ENCODE measurements around the gene ACSM6. TPM values are rescaled to one million over a fixed set of nuclear protein-coding genes. Genes with fewer than 3 reads are reported as not detected.
"Not testable (repeated sequence)": the region's sequence is repeated elsewhere in the genome, so short reads cannot be mapped to it uniquely, and the experiment has no call there.

ACSM6 gene, protein sequence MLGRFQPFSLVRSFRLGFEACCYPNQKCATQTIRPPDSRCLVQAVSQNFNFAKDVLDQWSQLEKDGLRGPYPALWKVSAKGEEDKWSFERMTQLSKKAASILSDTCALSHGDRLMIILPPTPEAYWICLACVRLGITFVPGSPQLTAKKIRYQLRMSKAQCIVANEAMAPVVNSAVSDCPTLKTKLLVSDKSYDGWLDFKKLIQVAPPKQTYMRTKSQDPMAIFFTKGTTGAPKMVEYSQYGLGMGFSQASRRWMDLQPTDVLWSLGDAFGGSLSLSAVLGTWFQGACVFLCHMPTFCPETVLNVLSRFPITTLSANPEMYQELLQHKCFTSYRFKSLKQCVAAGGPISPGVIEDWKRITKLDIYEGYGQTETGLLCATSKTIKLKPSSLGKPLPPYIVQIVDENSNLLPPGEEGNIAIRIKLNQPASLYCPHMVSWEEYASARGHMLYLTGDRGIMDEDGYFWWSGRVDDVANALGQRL
- not detected for total RNA-seq
- long read RNA-seq, partial matches to known transcripts: 0 of 11 reads
- long read RNA-seq, other reads (novel, unspliced or antisense): 11 of 11 reads

GRCh38 chr10:95193944-95194343 is at the start of gene ACSM6:
Gene ACSM6 (plus strand): TSS chr10:95194238. CDS start chr10:95194486, 248 bp downstream.
- DNase-seq (ENCODE audit: low spot score): no peak

DNA sequence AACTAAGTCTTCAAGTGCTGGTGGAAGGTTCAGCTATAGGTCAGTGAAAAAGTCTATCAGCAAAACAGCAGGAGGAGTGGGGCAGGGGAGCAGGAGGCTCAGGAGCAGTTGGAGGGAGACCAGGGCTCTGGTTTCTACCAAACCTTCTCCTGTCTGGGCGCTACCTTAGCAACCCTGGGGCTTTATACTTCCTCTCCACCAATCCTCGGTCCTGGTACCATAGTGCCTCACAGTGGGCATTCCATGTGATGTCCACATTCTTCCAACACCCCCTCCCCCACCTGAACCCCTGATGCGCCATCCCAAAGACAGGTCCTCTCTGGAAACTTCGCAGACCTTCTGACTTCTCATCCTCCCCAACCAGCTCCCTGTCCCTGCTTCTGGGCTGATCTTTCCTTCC is 25.3 kb upstream of the ACSM6 start:
- DNase-seq (ENCODE audit: low spot score): no peak

GRCh38 chr10:95169522-95169921 is 24.5 kb upstream of the ACSM6 start:
- no peak for DNase-seq (ENCODE audit: low spot score)

DNA sequence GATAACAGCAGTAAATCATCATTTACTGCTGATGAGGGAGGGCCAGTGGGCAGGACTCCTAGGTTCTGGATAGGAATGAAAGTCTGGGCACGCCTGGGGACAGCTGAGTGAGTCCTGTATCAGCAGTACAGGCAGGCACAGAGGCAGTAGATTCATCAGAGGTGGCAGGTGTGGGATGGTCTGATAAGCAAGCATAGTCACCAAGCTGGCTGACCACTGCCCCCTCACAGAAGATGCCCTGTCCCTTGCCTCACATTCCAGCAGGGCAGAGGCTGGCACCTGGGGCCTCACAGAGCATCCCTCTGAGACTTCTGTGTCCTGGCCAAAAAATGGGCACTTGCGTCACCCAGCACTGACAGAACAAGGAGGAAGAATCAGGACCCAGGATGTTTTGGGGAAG is 23.2 kb upstream of the ACSM6 start:
- DNase-seq (ENCODE audit: low spot score): no peak

- DNase-seq (ENCODE audit: low spot score): no peak
Measured at GRCh38 chr10:95171336-95171735, 22.7 kb upstream of the ACSM6 start.

GRCh38 chr10:95172851-95173250 is 21.2 kb upstream of the ACSM6 start:
- DNase-seq (ENCODE audit: low spot score): no peak

DNA sequence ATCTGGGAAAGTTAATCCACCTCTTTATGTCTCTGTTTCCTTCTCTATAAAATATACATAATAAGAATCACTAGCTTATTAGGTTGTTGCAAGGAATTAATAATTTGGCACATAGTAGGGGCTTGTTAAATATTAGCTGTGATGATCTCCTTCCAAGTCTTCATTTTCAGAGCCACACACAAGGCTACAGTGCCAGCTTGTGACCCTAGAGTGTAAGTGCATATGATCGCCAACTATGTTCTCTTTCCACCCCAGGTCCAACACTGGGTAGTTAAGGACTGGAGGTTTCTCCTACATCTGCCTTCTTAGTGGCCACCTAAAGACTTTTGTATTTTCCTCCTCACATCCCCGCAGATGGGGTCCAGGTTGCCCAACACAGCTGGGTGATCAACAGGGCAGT is 17.9 kb upstream of the ACSM6 start:
- no peak for DNase-seq (ENCODE audit: low spot score)

DNA sequence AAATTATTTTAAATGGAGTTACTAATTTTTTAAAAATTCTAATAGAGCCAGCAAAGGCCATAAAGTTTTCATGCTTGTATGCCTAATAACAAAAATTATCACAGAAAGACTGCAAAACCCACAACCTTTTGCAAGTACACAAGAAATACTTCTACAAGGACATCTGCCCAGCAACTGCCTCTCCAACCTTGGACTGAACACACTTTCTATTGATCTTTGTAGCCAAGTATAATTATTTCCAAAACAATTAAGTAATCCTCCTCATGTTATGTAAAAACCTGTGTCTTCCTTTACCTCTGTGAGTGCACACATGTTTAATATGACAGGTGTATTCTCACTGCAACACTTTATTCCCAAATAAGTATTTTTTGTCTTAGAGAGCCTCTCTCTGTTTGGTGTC is 16.6 kb upstream of the ACSM6 start:
- no peak for DNase-seq (ENCODE audit: low spot score)

DNA sequence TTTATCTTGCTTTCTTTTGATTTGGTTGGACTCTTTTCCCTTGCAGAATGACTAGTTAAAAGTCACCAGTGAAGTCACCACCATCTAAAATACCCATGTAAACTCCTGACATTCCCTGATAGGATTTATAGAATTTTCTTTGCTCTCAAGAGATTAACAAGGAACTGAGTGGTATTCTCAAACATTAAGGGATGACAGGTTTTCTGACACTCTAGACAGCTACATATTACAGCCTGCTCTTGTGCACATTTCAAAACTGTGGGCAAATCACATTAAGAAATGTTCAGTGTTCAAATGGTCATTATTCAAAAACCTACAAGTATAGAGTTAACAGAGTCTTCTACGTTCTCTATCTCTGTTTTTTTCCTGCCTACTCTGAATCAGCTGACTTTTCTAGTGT is 15.8 kb upstream of the ACSM6 start:
- no peak for DNase-seq (ENCODE audit: low spot score)

- DNase-seq (ENCODE audit: low spot score): no peak
Measured at GRCh38 chr10:95178797-95179196, 15.2 kb upstream of the ACSM6 start.

DNA sequence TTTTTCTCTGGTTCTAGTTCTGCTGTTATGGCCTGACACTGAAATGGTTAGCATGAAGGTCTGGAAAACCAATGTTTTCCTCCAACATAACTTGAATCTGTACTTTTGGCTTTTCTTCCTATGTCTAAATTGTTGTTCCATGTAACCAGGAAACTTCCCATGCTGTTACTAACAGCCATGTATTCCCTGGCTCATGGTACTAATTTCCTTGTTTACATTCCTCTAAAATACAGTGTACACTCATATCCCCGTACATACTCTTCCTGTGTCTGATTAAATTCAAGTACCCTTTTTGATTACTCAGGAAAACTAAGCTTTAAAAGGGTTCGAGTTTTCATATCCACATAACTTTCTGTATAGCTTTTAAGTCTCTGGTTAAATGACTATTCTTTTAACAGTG is 12.3 kb upstream of the ACSM6 start:
- no peak for DNase-seq (ENCODE audit: low spot score)

DNA sequence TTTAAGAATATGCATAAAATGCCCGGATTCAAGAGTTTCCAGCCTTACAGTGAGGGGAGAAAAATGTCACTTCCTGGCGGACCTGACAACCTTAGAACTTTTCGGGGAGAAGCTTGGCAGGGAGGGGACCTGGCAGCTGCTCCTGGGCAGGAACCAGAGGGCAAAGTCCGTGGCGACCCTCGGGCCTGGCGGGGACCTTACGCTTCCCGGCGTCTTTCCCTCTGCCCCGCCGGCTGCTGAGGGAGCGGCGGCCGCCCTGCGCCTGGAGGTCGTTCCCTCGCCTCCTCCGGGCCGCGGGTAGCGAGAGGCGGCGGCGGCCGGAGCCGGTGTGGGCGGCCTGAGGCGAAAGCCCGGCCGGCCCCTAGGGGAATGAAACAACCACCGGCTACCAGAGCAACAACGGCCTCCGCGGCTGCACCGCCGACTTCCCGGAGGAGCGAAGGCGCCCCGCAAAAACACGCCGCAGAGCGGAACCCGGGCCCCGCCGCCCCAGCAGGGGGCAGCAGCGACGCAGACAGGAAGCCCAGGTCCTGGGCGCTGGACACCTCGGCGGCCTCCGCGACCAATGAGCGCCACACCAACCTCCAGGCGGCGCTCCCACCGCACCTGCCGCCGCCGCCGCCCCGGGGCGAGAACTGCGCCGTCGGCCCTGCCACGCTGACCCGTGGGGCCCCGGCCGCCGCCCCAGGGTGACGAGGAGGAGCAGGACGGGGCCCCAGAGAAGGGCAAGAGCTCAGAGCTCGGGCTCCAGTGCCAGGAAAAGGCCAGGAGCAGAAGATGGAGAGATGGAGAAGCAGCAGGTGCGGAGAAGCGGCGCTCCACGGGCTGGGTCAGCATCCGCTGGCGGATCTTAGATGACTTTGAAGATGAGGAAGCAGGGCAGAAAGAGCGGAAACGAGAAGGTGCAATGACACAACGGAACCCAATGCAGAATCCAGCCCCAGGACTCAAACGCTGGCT is 10.5 kb upstream of the ACSM6 start:
- DNase-seq (ENCODE audit: low spot score): peak; percentile 96

GRCh38 chr10:95187617-95188016 is 6.4 kb upstream of the ACSM6 start:
- no peak for DNase-seq (ENCODE audit: low spot score)

DNA sequence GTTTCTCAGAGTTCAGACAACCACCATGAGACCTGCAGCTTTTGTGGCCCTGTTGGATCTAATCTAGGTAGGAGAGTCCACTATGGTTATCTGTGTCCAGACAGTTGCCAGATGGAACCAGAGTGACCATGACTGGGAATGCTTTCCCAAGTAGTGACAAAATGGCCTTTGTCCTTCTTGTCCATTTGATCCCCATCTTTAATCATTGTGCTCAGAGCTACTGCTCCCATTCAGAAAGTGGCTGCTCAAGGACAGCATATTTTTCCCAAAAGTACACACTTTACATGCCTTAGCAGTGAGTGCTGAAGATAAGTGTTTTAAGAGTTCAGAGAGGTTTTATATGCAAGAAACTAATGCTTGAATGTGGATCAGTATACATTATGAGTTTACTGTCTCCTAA is 5.4 kb upstream of the ACSM6 start:
- DNase-seq (ENCODE audit: low spot score): no peak

DNA sequence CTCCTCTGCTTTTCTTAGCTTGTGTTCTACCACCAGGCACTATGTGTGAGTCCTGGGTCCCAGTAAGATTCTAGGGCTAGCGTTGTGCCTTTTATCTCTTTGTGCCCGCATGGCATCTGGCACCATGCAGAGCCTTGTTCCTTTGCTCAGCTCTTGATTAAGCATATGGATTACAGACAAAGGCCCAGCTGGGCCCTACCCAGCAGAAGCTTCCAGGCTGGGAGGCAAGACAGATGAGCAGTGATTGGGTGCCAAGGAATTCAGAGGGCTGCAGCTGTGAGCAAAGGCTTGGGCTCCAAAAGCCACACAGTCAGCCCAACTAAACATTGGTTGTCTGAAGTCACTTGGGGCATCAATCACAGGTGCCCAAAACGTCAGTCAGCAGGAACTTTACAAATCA is 2.0 kb downstream of the ACSM6 start:
- DNase-seq (ENCODE audit: low spot score): no peak

- no peak for DNase-seq (ENCODE audit: low spot score)
Measured at GRCh38 chr10:95201736-95202135, 7.7 kb downstream of the ACSM6 start.

DNA sequence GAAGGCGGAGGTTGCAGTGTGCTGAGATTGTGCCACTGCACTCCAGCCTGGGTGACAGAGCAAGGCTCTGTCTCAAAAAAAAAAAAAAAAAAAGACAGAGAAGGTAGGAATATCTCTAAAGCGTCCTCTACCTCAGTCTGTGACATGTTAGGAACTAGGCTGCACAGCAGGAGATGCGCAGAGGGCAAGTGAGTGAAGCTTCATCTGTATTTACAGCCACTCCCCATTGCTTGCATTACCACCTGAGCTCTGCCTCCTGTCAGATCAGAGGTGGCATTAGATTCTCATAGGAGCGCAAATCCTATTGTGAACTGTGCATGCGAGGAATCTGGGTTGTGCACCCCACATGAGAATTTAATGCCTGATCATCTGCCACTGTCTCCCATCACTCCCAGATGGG is 8.8 kb downstream of the ACSM6 start:
- DNase-seq (ENCODE audit: low spot score): not testable (repeated sequence)

- no peak for DNase-seq (ENCODE audit: low spot score)
Measured at GRCh38 chr10:95208702-95209391, 14.8 kb downstream of the ACSM6 start.

- no peak for DNase-seq (ENCODE audit: low spot score)
Measured at GRCh38 chr10:95209509-95210127, 15.6 kb downstream of the ACSM6 start.

DNA sequence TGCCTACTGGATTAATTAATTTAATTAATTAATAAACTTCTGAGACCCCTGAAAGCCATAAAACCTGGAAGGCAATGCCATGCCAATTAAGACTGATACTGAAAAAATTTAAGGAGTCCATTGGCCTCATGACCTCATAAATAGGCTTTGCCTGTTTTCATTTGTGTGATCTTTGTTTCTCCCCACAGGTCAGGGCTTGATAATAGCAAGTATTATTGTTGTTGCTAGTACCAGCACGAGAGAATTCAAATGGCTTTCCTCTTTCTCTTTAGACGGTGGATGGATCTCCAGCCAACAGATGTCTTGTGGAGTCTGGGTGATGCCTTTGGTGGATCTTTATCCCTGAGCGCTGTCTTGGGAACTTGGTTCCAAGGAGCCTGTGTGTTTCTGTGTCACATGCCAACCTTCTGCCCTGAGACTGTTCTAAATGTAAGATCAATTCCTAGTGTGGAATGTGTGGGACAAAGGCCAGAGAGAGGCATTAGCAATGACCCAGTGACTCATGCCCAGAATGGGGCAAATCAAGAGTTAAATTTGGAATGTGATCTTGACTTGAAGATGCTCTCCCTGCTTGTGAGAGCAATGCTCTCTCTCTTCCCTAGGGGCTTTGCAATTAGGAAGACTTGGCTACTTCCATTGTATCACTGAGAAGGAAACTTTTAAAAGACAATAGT is 17.7 kb downstream of the ACSM6 start:
- DNase-seq (ENCODE audit: low spot score): no peak

Measured in mesenteric fat pad (tissue), 1 donor.